Measurements from ENCODE around the gene IFNA17.
"Not testable (repeated sequence)": the region's sequence is repeated elsewhere in the genome, so short reads cannot be mapped to it uniquely, and the experiment has no call there.

IFNA17 gene

GRCh38 chr9:21228122-21228521 is at the start of gene IFNA17:
TSS of gene IFNA17 (minus strand) at chr9:21228222. CDS start at chr9:21228173, 49 bp downstream.
- DNase-seq = no peak

- DNase-seq = no peak
These were observed 40.3 kb upstream of the IFNA17 start for GRCh38 chr9:21268347-21268657.

- DNase-seq = no peak
These were observed 39.7 kb upstream of the IFNA17 start for GRCh38 chr9:21267485-21268346.

DNA sequence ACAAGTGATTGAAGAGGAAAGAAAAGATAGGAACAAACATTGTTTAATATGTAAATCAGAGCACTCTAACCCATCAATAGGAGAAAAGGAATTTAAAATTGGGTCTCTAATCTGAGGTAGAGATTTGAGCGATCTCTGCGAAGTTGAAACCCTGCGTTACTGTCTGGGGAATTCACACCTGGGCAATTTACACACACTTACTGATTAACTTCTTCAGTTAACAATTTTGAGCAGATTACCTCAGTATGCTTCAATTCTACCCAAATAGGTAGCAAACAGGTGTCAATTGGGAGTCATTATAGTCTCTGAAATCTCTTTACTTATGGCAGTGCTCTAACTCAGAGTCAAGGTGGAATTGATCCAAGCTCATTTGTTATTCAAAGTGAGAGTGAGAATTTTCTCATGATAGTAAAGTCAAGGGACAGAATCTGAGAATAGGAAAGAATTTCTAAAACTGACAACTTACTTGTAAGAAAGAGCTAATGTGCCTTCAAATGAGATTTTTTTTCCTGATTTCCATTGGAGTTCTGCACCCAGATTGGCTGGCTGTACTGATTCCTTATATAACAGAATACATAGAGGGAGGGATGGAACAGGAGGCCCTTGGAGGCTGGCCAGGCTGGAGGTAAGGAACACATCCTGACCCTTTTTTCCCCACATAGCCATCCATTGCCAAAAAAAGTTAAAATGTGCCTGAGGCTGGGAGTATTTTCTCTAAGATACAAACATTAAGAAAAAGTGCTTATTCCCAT is 38.9 kb upstream of the IFNA17 start:
- no peak for DNase-seq

GRCh38 chr9:21265421-21266189 is 37.6 kb upstream of the IFNA17 start:
- no peak for DNase-seq

- DNase-seq = no peak
These were observed 27.7 kb upstream of the IFNA17 start for GRCh38 chr9:21255538-21256212.

- no peak for DNase-seq
These were observed 24.9 kb upstream of the IFNA17 start for GRCh38 chr9:21252721-21253547.

- DNase-seq = no peak
These were observed 23.6 kb upstream of the IFNA17 start for GRCh38 chr9:21251638-21252037.

GRCh38 chr9:21251190-21251589 is 23.2 kb upstream of the IFNA17 start:
- no peak for DNase-seq

DNA sequence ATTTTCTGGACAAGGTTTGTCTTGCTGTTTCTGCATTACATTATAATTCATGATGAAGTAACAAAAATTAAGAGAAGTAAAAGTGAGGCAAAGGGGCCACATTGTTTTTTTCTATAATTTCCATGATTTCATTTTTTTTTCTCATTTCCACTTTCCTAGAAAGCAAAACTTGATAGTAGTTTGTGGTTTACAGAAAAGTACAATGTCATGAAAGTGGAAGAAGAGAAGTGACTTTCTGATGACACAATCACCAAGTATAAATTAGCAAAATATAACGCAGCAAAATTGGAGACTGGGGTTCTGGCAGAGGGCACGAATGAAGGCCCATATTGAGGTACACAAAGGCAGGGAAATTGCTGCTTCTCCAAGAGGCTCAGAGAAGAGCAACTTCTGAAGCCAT is 16.8 kb upstream of the IFNA17 start:
- DNase-seq = no peak

- DNase-seq = no peak
These were observed 11.9 kb upstream of the IFNA17 start, which contains the start of gene IFNA14 for GRCh38 chr9:21239911-21240310. TSS of gene IFNA14 (minus strand) at chr9:21240005. CDS start at chr9:21239935, 70 bp downstream.

DNA sequence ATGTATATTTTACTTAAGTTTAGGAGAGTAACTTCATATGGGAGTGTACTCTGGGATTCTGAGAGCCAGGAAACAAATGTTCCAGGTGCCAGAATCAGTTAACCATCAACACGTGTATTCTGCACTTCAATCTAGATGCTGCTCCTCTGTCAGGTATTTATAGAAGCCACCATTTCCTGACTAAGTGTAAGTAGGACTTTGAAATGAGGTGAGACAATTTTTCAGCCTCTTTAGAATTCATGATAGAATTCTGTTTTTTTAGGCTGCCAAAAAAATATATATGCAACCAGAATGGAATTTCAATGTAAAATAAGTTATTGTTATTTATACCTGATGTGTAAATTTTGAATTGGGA is 8.3 kb upstream of the IFNA17 start:
- DNase-seq = not testable (repeated sequence)

- not testable (repeated sequence) for DNase-seq
These were observed 7.7 kb upstream of the IFNA17 start for GRCh38 chr9:21235468-21236359.

GRCh38 chr9:21234153-21234687 is 6.2 kb upstream of the IFNA17 start:
- no peak for DNase-seq

DNA sequence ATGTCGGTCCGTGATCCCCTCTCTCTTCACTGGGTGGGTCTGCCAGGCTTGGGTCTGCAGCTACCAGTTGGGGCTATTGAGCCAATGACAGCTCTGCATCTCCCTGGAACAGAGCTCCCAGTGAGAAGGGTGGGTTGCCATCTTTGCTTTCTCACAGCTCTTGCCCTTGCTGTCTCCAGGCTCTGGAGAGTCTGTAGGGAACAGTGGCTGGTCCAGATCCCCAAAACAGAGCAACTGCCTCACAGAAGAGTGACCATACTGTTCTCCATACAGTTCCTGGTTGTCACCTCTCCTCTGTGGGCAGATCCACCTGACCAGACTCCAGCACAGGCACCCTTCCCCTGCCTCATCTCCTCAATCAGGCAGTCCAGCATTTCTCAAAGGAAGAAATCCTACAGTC is 5.2 kb upstream of the IFNA17 start:
- no peak for DNase-seq

DNA sequence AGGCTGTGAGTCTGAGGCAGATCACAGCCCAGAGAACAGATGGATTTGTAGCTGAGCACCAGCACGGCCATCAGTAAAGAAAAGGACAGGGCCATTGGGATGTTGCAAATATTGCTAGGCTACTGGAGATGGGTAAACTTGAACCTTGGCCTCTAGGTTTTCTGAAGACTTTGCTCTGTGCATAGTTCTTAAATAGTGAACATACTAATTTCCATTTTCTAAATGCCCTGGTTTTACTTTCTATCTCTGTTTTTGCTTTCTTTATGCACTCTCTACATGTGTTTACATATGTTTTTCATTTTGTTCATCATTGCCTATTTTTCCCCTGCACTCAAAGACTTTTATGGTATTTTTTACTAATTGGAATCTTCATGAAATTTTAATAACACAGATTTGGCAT is 10.8 kb downstream of the IFNA17 start, which contains the start of gene IFNA16:
IFNA16 (minus strand) TSS at position 101 of the 400 bp plus-strand sequence; CDS start at position 95, 6 bp downstream.
- not testable (repeated sequence) for DNase-seq

DNA sequence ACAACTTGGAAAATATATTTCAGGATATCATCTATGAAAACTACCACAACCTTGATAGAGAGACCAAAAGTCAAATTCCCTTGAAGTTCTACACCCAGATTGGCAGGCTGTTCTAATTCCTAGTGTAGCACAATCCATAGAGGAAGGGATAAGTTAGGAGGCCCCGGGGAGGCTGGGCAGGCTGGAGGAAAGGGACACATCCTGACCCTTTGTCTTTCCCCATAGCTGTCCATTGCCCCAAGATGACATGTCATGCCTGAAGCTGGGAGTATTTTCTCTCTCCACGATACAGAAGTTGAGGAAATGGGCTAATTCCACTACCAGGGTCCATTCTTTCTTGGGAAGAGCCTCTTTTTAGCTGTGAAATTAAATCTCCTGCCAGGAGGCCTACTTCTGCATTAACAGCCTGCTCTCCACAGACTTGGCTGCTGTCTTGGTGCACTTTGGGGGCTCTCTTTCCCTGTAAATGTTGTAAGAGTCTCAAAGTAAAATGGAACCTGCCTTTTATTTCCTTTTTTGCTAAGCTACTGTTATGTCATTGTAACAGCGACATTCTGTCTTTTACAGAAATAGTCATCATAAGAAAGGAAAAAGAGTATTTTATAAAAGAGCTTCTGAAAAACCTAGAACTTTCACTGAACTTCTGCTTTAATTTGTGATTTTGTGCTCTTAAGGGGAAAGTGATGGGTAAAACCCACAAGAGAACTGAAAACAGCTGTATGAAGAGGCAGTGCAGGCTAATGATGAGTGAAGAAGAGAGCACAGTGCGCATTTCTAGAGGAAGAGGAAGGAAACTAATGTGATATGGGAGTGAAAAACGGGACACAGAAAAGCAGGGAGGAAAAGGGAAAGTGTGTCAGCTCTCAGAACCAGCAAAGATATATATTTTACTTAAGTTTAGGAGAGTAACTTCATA is 14.4 kb downstream of the IFNA17 start:
- not testable (repeated sequence) for DNase-seq

DNA sequence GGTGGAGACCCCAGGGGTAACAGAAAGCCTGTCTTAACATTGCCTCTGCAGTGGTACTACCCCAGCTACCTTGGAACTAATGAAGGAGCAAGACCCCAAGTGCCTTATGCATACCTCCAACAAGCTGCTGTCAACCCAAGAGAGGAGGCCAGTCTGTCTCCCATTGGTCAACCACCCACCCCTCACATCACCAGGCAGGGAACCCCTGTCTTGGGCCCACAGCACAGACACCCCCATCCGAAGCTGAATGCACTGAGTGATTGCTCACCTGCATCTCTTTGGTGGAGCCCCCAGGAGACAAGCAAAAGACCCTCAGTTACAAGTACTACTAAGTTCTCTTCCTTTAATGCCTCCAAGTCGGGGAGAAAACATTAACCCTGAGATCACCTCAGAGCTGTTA is 15.9 kb downstream of the IFNA17 start:
- DNase-seq = not testable (repeated sequence)

- not testable (repeated sequence) for DNase-seq
These were observed 17.2 kb downstream of the IFNA17 start for GRCh38 chr9:21210782-21211181.

All from NCI-H1436 (cell line).